DMS153 treated with DMSO at 0.1 percent for 48 hours (cell line): Measurements from ENCODE around the gene FIBCD1.

Experiments
- DNase-seq: peaks from one replicate; lab custom pipeline; 2025; ENCODE audit not compliant: unreplicated experiment; lab: John Stamatoyannopoulos, UW

FIBCD1 gene

DNA sequence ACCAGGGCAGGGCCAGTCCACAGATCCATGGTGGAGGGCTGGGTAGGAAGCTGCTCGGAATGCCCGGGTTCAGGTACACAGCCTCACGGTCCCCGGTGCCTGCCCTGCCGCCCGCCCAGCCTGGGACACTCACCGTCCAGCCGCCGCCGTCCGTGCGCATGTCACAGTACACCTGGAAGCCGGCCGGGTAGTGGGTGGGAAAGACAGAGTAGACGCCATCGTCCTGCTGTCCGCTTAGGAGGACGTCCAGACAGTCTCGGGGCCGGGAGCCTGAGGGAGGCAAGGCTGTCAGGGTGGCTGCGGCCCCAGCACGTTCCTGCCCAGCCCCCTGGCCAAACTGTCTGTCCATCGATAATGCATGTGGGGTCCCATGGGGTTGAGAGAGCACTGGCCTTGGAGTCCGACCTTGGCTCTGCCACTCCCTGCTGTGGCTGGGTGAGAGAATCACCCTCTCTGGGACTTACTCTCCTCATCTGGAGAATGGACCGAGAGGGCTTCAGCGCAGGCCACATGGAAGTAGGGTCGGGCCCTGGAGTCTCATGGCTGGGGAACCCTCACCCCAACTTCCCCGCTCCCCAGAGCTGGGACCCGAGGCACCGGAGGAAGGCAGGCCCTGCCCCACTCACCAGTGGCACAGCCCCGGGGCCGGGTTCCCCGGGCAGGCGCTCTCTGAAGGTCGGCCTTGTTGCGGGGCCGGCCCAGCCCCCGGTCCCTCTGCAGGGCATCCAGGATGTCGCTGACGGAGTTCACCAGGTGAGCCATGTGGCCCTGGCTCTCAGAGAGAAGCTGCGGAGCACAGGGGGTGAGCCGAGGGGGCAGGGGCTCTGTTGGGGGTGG, 15.2 kb downstream of the FIBCD1 start:
- DNase-seq = no peak

DNA sequence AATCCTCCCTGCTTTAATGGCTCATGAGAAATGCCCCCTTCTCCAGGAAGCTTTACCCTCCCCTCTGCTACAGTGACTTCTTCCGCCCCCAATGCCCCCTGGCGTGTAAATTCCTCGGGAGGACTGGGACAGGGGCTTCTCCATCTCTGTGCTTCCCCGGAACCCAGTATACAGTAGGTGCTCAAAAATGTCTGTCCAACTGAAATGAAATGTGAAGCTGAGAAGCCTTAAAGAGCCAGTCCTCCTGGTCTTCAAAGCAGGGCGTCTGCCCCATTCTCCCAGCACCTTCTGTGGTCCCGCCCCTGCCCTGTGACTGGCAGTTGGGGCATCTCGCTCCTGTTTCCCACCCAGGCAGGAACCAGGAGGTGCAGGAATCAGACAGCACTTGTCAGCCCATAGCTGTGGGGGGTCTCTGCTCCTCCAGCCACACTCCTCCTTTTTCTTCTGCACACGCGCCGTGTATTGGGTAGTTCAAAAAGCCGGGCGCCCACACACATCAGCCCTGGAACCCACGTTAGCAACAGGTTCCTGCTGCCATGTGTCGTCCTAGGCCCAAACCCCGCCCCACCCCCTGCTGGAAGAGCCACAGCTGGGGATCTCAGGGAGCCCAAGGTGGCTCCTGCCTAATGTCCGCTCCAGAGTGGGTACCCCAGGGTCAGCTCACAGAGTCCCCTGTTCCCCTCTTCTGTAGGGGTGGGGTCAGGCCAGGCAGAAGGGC, 16.0 kb downstream of the FIBCD1 start:
- DNase-seq = no peak

- DNase-seq = no peak
Observed at GRCh38 chr9:130921989-130922892, 16.8 kb downstream of the FIBCD1 start.

- no peak for DNase-seq
Observed at GRCh38 chr9:130921300-130921988, 17.6 kb downstream of the FIBCD1 start.

GRCh38 chr9:130920762-130921299, 18.2 kb downstream of the FIBCD1 start:
- no peak for DNase-seq

DNA sequence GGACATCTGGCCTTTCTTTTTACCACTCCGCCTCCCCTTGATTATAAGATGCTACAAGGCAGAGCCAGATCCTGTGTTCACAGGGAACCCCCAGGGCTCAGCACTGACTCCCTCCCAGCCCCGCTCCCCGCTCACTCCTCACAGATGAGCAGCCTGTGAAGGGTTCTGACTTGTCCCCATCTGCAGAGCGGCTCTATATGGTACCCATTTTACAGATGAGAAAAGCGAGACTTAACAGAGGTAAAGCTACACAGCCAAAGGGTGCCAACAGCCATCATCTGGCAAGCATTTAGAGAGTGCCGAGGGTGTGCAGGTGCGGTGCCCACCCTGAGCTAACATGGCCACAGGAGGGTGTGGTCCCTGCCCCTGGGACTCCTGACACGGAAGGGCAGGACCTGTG, 18.8 kb downstream of the FIBCD1 start:
- DNase-seq = no peak

- DNase-seq = no peak
Observed at GRCh38 chr9:130919559-130920145, 19.4 kb downstream of the FIBCD1 start.

- DNase-seq = no peak
Observed at GRCh38 chr9:130918826-130919558, 20.1 kb downstream of the FIBCD1 start.

GRCh38 chr9:130918101-130918825, 20.8 kb downstream of the FIBCD1 start:
- DNase-seq = no peak

DNA sequence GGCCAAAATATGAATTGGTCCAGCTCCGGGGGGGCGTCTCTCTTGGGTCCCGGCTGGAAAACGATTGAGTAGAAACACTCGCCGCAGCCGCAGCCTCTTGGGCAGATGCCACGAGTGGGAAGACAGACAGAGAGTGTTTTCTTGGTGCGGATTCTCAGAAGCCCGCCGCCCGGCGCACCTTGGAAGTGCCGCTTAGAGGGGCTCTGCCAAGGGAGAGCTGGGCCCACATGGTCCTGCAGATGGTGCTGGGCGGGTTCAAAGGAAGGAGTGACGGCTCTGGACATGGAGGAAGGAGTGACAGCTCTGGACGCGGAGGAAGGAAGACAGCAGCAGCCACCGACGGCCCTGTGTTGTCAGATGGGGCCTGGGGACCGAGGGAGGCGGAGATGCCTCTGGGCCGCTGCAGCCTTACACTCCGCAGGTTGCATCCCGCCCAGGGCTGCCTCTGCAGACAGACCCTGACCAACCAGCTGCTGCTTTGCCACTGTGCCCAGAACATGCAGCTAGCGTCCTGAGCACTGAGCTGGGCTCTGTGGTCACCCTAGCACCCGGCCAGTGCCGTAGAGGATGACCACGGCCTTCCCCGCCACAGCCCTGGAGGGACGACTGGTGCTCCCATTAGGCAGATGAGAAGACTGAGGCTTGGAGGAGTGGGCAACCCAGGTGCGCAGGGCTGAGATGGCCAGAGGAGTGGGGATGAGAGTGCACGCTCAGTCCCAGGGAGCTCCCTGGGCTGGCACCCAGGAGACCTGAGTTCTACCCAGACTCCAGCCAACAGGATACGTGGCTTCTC, 21.7 kb downstream of the FIBCD1 start:
- no peak for DNase-seq

- DNase-seq = no peak
Observed at GRCh38 chr9:130915096-130915447, 24.0 kb downstream of the FIBCD1 start.

- no peak for DNase-seq
Observed at GRCh38 chr9:130914417-130915095, 24.5 kb downstream of the FIBCD1 start.

GRCh38 chr9:130913599-130914416, 25.2 kb downstream of the FIBCD1 start:
- DNase-seq = no peak

DNA sequence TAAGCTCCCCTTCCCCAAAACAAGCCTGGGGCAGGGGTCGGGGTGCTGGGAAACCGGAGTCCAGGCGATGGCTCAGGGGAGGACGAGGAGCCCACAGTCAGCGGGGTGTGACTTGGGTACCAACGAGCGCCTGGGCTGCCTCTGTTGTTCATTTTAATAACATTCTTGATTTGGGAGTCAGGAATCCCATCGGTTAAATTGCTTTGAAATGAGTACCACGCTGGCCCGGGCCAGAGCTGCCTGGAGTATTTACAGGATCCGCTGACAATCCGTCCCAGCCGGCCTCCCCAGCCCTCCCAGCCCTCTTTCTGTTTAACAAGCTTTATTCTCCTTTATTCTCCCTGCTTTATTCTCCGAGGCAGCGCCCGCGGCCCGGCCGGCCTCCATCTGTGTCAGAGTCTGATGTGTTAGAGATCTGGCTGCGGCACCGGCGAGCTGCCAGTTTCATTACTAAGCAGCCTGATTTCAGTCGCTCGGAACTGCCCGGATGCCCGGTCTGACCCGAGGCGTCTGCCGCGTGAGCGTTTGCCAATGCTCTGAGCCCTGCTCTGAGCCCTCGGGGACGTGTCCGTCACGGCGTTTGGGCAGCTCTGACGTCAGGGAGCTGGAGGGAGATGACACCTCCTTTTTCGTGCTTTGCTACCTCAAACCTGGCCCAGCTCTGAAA, 26.0 kb downstream of the FIBCD1 start:
- no peak for DNase-seq

GRCh38 chr9:130911254-130912049, 27.6 kb downstream of the FIBCD1 start:
- DNase-seq = no peak
